ENCODE measurements around the gene UQCR11.

DNA sequence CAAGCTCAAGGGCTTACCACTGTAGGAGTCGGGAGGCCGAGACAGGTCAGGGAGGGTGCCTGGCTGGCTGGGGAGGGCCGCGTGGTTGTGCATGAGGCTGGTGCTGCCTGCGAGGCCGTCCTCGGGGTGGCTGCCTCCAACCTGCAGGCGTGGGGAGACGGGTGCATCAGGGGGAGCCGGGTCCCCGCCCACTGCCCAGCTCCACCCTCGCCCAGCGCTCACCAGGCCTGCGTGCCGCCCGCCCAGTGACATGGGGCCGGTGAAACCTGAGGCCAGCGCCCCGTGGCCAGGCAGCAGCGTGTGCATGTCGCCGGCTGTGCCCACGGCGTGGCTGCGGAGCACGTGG is 13.8 kb upstream of the UQCR11 start:
- TF ChIP-seq EP300 (IDR thresholded peaks at IDR 0.05) (no peak), POLR2A (IDR thresholded peaks at IDR 0.05) (no peak)
- TF ChIP-seq, protein P1, sequence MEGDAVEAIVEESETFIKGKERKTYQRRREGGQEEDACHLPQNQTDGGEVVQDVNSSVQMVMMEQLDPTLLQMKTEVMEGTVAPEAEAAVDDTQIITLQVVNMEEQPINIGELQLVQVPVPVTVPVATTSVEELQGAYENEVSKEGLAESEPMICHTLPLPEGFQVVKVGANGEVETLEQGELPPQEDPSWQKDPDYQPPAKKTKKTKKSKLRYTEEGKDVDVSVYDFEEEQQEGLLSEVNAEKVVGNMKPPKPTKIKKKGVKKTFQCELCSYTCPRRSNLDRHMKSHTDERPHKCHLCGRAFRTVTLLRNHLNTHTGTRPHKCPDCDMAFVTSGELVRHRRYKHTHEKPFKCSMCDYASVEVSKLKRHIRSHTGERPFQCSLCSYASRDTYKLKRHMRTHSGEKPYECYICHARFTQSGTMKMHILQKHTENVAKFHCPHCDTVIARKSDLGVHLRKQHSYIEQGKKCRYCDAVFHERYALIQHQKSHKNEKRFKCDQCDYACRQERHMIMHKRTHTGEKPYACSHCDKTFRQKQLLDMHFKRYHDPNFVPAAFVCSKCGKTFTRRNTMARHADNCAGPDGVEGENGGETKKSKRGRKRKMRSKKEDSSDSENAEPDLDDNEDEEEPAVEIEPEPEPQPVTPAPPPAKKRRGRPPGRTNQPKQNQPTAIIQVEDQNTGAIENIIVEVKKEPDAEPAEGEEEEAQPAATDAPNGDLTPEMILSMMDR (IDR thresholded peaks at IDR 0.05): no peak

Measured in sigmoid colon (tissue), 4 donors.